ENCODE data around the gene GLOD4. TPM values are rescaled to one million over a fixed set of nuclear protein-coding genes. Genes with fewer than 3 reads are reported as not detected.
A peak's percentile ranks its signal among the peaks of the same experiment; 100 is the strongest.
"Not testable (repeated sequence)": the region's sequence is repeated elsewhere in the genome, so short reads cannot be mapped to it uniquely, and the experiment has no call there.

The GLOD4 gene
- polyA plus RNA-seq, 3 donors, result 113 to 126 (median 123) TPM

- DNase-seq (ENCODE audit: extremely low read depth in 1 of 11, low read depth in 9 of 11, low spot score in 4 of 11), result no peak
Measured at GRCh38 chr17:806781-807522, 24.9 kb upstream of the GLOD4 start.

GRCh38 chr17:806346-806745, 24.3 kb upstream of the GLOD4 start:
- no peak for DNase-seq (ENCODE audit: extremely low read depth in 1 of 11, low read depth in 9 of 11, low spot score in 4 of 11)

- not testable (repeated sequence) for DNase-seq (ENCODE audit: extremely low read depth in 1 of 11, low read depth in 9 of 11, low spot score in 4 of 11)
Measured at GRCh38 chr17:805886-806285, 23.8 kb upstream of the GLOD4 start.

- DNase-seq (ENCODE audit: extremely low read depth in 1 of 11, low read depth in 9 of 11, low spot score in 4 of 11), result no peak
Measured at GRCh38 chr17:804541-805435, 22.7 kb upstream of the GLOD4 start.

GRCh38 chr17:802901-803881, 21.1 kb upstream of the GLOD4 start:
- DNase-seq (ENCODE audit: extremely low read depth in 1 of 11, low read depth in 9 of 11, low spot score in 4 of 11), result no peak

GRCh38 chr17:802481-802880, 20.4 kb upstream of the GLOD4 start:
- DNase-seq (ENCODE audit: extremely low read depth in 1 of 11, low read depth in 9 of 11, low spot score in 4 of 11), result no peak

- DNase-seq (ENCODE audit: extremely low read depth in 1 of 11, low read depth in 9 of 11, low spot score in 4 of 11), result no peak
Measured at GRCh38 chr17:801660-802059, 19.6 kb upstream of the GLOD4 start.

GRCh38 chr17:800446-801242, 18.6 kb upstream of the GLOD4 start:
- DNase-seq (ENCODE audit: extremely low read depth in 1 of 11, low read depth in 9 of 11, low spot score in 4 of 11), result no peak

- DNase-seq (ENCODE audit: extremely low read depth in 1 of 11, low read depth in 9 of 11, low spot score in 4 of 11), result no peak
Measured at GRCh38 chr17:799261-799660, 17.2 kb upstream of the GLOD4 start.

- DNase-seq (ENCODE audit: extremely low read depth in 1 of 11, low read depth in 9 of 11, low spot score in 4 of 11), result no peak
Measured at GRCh38 chr17:798246-798645, 16.2 kb upstream of the GLOD4 start.

- no peak for DNase-seq (ENCODE audit: extremely low read depth in 1 of 11, low read depth in 9 of 11, low spot score in 4 of 11)
Measured at GRCh38 chr17:797236-797840, 15.3 kb upstream of the GLOD4 start.

GRCh38 chr17:796609-797008, 14.5 kb upstream of the GLOD4 start:
- no peak for DNase-seq (ENCODE audit: extremely low read depth in 1 of 11, low read depth in 9 of 11, low spot score in 4 of 11)

GRCh38 chr17:795721-796120, 13.6 kb upstream of the GLOD4 start:
- DNase-seq (ENCODE audit: extremely low read depth in 1 of 11, low read depth in 9 of 11, low spot score in 4 of 11), result no peak

- DNase-seq (ENCODE audit: extremely low read depth in 1 of 11, low read depth in 9 of 11, low spot score in 4 of 11), result no peak
Measured at GRCh38 chr17:795276-795675, 13.2 kb upstream of the GLOD4 start.

GRCh38 chr17:794876-795275, 12.8 kb upstream of the GLOD4 start:
- DNase-seq (ENCODE audit: extremely low read depth in 1 of 11, low read depth in 9 of 11, low spot score in 4 of 11), result peak; percentile 57 to 78 (median 72)

- no peak for DNase-seq (ENCODE audit: extremely low read depth in 1 of 11, low read depth in 9 of 11, low spot score in 4 of 11)
Measured at GRCh38 chr17:792277-792676, 10.2 kb upstream of the GLOD4 start.

GRCh38 chr17:791829-792228, 9.7 kb upstream of the GLOD4 start:
- no peak for DNase-seq (ENCODE audit: extremely low read depth in 1 of 11, low read depth in 9 of 11, low spot score in 4 of 11)

GRCh38 chr17:790874-791247, 8.8 kb upstream of the GLOD4 start:
- DNase-seq (ENCODE audit: extremely low read depth in 1 of 11, low read depth in 9 of 11, low spot score in 4 of 11), result not testable (repeated sequence)

All from renal cortex interstitium (tissue), 11 donors.